Sigmoid colon (tissue), 4 donors: ENCODE results near the gene SOCS7.

Experiments used
- EP300 ChIP-seq, 4 donors: sonication (generic); formaldehyde crosslinking; IDR thresholded peaks; one replicate each; pipeline ENCODE4 v1.6.1; 2017; ENCODE audit warnings: antibody characterized with exemption in 4 of 4
- POLR2A ChIP-seq, 2 donors: fragments of 450-650 bp; IDR thresholded peaks; one replicate each; pipeline ENCODE4 v1.6.1; 2016; ENCODE audit warnings: antibody characterized with exemption in 2 of 2, mild to moderate bottlenecking in 2 of 2, moderate library complexity in 2 of 2
- POLR2AphosphoS5 ChIP-seq, 4 donors: sonication (generic); formaldehyde crosslinking; IDR thresholded peaks; one replicate each; pipeline ENCODE4 v1.6.1; 2017; ENCODE audit warnings: antibody characterized with exemption in 4 of 4
- TF ChIP-seq, protein P1 (sequence below), 4 experiments: fragments of 450-650 bp in 3 of 4; fragments of 200-600 bp in 1 of 4; IDR thresholded peaks; one replicate each; pipeline ENCODE4 v1.5.1; 2016 to 2019; ENCODE audit warnings: antibody characterized with exemption in 4 of 4, mild to moderate bottlenecking in 3 of 4, moderate library complexity in 2 of 4

DNA sequence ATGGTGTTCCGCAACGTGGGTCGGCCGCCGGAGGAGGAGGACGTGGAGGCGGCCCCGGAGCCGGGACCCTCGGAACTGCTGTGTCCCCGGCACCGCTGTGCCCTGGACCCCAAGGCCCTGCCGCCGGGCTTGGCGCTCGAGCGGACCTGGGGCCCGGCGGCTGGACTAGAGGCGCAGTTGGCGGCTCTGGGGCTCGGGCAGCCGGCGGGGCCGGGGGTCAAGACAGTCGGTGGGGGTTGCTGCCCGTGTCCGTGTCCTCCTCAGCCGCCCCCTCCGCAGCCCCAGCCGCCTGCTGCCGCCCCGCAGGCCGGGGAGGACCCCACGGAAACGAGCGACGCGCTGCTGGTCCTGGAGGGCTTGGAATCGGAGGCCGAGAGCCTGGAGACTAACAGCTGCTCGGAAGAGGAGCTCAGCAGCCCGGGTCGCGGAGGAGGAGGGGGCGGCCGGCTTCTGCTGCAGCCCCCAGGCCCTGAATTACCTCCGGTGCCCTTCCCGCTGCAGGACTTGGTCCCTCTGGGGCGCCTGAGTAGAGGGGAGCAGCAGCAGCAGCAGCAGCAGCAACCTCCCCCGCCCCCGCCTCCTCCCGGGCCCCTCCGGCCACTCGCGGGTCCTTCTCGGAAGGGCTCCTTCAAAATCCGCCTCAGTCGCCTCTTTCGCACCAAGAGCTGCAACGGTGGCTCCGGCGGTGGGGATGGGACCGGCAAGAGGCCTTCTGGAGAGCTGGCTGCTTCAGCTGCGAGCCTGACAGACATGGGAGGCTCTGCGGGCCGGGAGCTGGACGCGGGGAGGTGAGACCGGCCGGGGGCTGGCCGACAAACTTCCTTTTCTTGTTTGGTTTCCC is 821 bp downstream of the SOCS7 start:
- TF ChIP-seq POLR2A (IDR thresholded peaks at IDR 0.05) (no peak), EP300 (IDR thresholded peaks at IDR 0.05) (no peak), POLR2AphosphoS5 (IDR thresholded peaks at IDR 0.05) (no peak)
- TF ChIP-seq, protein P1, sequence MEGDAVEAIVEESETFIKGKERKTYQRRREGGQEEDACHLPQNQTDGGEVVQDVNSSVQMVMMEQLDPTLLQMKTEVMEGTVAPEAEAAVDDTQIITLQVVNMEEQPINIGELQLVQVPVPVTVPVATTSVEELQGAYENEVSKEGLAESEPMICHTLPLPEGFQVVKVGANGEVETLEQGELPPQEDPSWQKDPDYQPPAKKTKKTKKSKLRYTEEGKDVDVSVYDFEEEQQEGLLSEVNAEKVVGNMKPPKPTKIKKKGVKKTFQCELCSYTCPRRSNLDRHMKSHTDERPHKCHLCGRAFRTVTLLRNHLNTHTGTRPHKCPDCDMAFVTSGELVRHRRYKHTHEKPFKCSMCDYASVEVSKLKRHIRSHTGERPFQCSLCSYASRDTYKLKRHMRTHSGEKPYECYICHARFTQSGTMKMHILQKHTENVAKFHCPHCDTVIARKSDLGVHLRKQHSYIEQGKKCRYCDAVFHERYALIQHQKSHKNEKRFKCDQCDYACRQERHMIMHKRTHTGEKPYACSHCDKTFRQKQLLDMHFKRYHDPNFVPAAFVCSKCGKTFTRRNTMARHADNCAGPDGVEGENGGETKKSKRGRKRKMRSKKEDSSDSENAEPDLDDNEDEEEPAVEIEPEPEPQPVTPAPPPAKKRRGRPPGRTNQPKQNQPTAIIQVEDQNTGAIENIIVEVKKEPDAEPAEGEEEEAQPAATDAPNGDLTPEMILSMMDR (IDR thresholded peaks at IDR 0.05), result no peak
